SH-SY5Y (cell line): ENCODE measurements around the gene ZBTB7C.

Experiments
- GATA2 ChIP-seq: IDR thresholded peaks from 2 replicates; pipeline ENCODE4 v1.6.1; 2011; ENCODE audit warnings: mild to moderate bottlenecking, low read depth, low read length
- GATA3 ChIP-seq: IDR thresholded peaks from 2 replicates; pipeline ENCODE4 v1.6.1; 2011; ENCODE audit warnings: low read depth, mild to moderate bottlenecking, low read length, moderate library complexity

- TF ChIP-seq GATA2 (no peak), GATA3 (no peak)
Measured at GRCh38 chr18:47981320-47981719, 427.9 kb downstream of the ZBTB7C start.
